HEK293 (cell line): ENCODE results near the gene ERGIC1.

Experiments used
- CTCF ChIA-PET: fragments of 350-600 bp; formaldehyde crosslinking; extraction: SDS; loops from one replicate; lab custom pipeline; 2021; ENCODE audit warnings: antibody characterized with exemption; lab: Yijun Ruan, JAX
- POLR2A ChIA-PET: fragments of 300-600 bp; formaldehyde crosslinking; extraction: SDS; loops from one replicate; lab custom pipeline; 2020; ENCODE audit warnings: antibody characterized with exemption, inconsistent platforms; lab: Yijun Ruan, JAX
- H3K27ac ChIP-seq: fragments of 200-500 bp; sonication (Bioruptor generic); 2 replicates; pipeline ENCODE4 v1.5.1; 2014; ENCODE audit warnings: low read depth, low read length, control low read depth, inconsistent platforms; ENCODE audit errors: extremely low read depth
- H3K36me3 ChIP-seq, 2 experiments: fragments of 200-500 bp in 1 of 2; sonication (Bioruptor generic) in 1 of 2; 1 replicate in 1 of 2; 2 replicates in 1 of 2; pipeline ENCODE4 v1.5.1; 2014 to 2017; ENCODE audit warnings: inconsistent platforms in 2 of 2, low read length in 2 of 2; ENCODE audit not compliant: control insufficient read depth in 2 of 2, insufficient read depth in 1 of 2
- H3K4me1 ChIP-seq: fragments of 200-500 bp; sonication (Bioruptor generic); 2 replicates; pipeline ENCODE4 v1.5.1; 2014; ENCODE audit warnings: mild to moderate bottlenecking, low read length, inconsistent platforms; ENCODE audit not compliant: control insufficient read depth, insufficient read depth
- H3K4me3 ChIP-seq: 2 replicates; pipeline ENCODE4 v1.5.1; 2011; ENCODE audit warnings: low read depth, mild to moderate bottlenecking, control low read depth, low read length, moderate library complexity
- H3K9me3 ChIP-seq: fragments of 200-500 bp; sonication (Bioruptor generic); 2 replicates; pipeline ENCODE4 v1.5.1; 2014; ENCODE audit warnings: low read depth, low read length, inconsistent platforms; ENCODE audit not compliant: control insufficient read depth, insufficient read depth
- BCL6B ChIP-seq: fragments of 450-650 bp; formaldehyde crosslinking; IDR thresholded peaks from 2 replicates; pipeline ENCODE4 v1.5.1; 2017; ENCODE audit warnings: missing biosample characterization, missing genetic modification characterization
- ELK4 ChIP-seq: IDR thresholded peaks from 2 replicates; pipeline ENCODE4 v1.6.1; 2011; ENCODE audit warnings: mild to moderate bottlenecking, low read depth, low read length, borderline replicate concordance
- KLF7 ChIP-seq: fragments of 450-650 bp; formaldehyde crosslinking; IDR thresholded peaks from 2 replicates; pipeline ENCODE4 v1.5.1; 2016; ENCODE audit warnings: missing biosample characterization, missing genetic modification characterization, borderline replicate concordance
- PRDM2 ChIP-seq: fragments of 450-650 bp; formaldehyde crosslinking; IDR thresholded peaks from 2 replicates; pipeline ENCODE4 v1.5.1; 2016; ENCODE audit warnings: missing biosample characterization, missing genetic modification characterization, borderline replicate concordance
- PRDM4 ChIP-seq: fragments of 450-650 bp; formaldehyde crosslinking; IDR thresholded peaks from 2 replicates; pipeline ENCODE4 v1.5.1; 2017; ENCODE audit warnings: missing biosample characterization, missing genetic modification characterization
- TRIM28 ChIP-seq: IDR thresholded peaks from 2 replicates; pipeline ENCODE4 v1.6.1; 2011; ENCODE audit warnings: low read length, control low read depth, borderline replicate concordance
- ZBTB1 ChIP-seq: fragments of 450-650 bp; formaldehyde crosslinking; IDR thresholded peaks from 2 replicates; pipeline ENCODE4 v1.5.1; 2016; ENCODE audit warnings: missing biosample characterization, missing genetic modification characterization
- ZNF157 ChIP-seq: fragments of 450-650 bp; formaldehyde crosslinking; IDR thresholded peaks from 2 replicates; pipeline ENCODE4 v1.5.1; 2016; ENCODE audit warnings: missing biosample characterization, missing genetic modification characterization
- ZNF175 ChIP-seq: fragments of 450-650 bp; formaldehyde crosslinking; IDR thresholded peaks from 2 replicates; pipeline ENCODE4 v1.5.1; 2016; ENCODE audit warnings: missing biosample characterization, missing genetic modification characterization
- ZNF19 ChIP-seq: fragments of 450-650 bp; formaldehyde crosslinking; IDR thresholded peaks from 2 replicates; pipeline ENCODE4; 2016; ENCODE audit warnings: missing biosample characterization, missing genetic modification characterization, low read depth
- ZNF404 ChIP-seq: fragments of 450-650 bp; formaldehyde crosslinking; IDR thresholded peaks from 2 replicates; pipeline ENCODE4 v1.5.1; 2017; ENCODE audit warnings: missing biosample characterization, missing genetic modification characterization
- ZNF510 ChIP-seq: fragments of 450-650 bp; formaldehyde crosslinking; IDR thresholded peaks from 2 replicates; pipeline ENCODE4 v1.5.1; 2018; ENCODE audit warnings: mild to moderate bottlenecking, missing genetic modification characterization, missing biosample characterization; ENCODE audit not compliant: insufficient replicate concordance
- ZNF624 ChIP-seq: fragments of 450-650 bp; formaldehyde crosslinking; IDR thresholded peaks from 2 replicates; pipeline ENCODE4 v1.5.1; 2017; ENCODE audit warnings: missing biosample characterization, missing genetic modification characterization
- ZNF645 ChIP-seq: fragments of 450-650 bp; formaldehyde crosslinking; IDR thresholded peaks from 2 replicates; pipeline ENCODE4; 2016; ENCODE audit warnings: missing biosample characterization, missing genetic modification characterization
- ZNF654 ChIP-seq: fragments of 450-650 bp; formaldehyde crosslinking; IDR thresholded peaks from 2 replicates; pipeline ENCODE4 v1.5.1; 2016; ENCODE audit warnings: low read depth, missing biosample characterization, missing genetic modification characterization
- ZNF658 ChIP-seq: fragments of 450-650 bp; formaldehyde crosslinking; IDR thresholded peaks from 2 replicates; pipeline ENCODE4; 2016; ENCODE audit warnings: missing biosample characterization, missing genetic modification characterization
- ZNF76 ChIP-seq: fragments of 450-650 bp; formaldehyde crosslinking; IDR thresholded peaks from 2 replicates; pipeline ENCODE4; 2016; ENCODE audit warnings: low read depth, missing biosample characterization, missing genetic modification characterization, borderline replicate concordance

The ERGIC1 gene

GRCh38 chr5:172973931-172974330 lies 139.9 kb downstream of the ERGIC1 start:
- Histone ChIP-seq H3K27ac (no peak overlapping the region), H3K4me3 (no peak overlapping the region), H3K4me1 (no peaks in the 10 kb centered on the region), H3K9me3 (no peaks in the 10 kb centered on the region), H3K36me3 (peaks cover 0 to 13% of the 10 kb centered on the region in 2 experiments; a peak in 1 of 3 replicates)
- ChIA-PET CTCF (interaction anchor here (0.5 to 1.6 kb wide), 4 partner anchors 10 to 267 kb away, joined by 3 to 7 read pairs (median 5); partner anchors contain the start of genes ATP6V0E1, BNIP1 and RPL26L1), POLR2A (interaction anchor here (1.3 kb wide), 1 partner anchor 15 kb away, joined by 5 read pairs; the partner anchor contains the start of gene RPL26L1)
- TF ChIP-seq ZNF175 (tag by site-specific recombination) = no peak

GRCh38 chr5:172975289-172975688 lies 141.2 kb downstream of the ERGIC1 start:
- no peak for TF ChIP-seq ZNF510 (tag by site-specific recombination)
- TF ChIP-seq ZNF645 (tag by site-specific recombination) = no peak
- TF ChIP-seq ELK4 = no peak
- no peak for TF ChIP-seq ZNF157 (tag by site-specific recombination)
- TF ChIP-seq KLF7 = no peak
- TF ChIP-seq TRIM28 = no peak
- no peak for TF ChIP-seq ZNF19 (tag by site-specific recombination)
- no peak for TF ChIP-seq PRDM2 (tag by site-specific recombination)
- TF ChIP-seq ZNF76 (tag by site-specific recombination) = no peak
- no peak for TF ChIP-seq ZNF658
- TF ChIP-seq ZNF624 (tag by site-specific recombination) = no peak
- no peak for TF ChIP-seq PRDM4 (tag by site-specific recombination)
- no peak for TF ChIP-seq BCL6B (tag by site-specific recombination)
- no peak for TF ChIP-seq ZNF404 (tag by site-specific recombination)
- TF ChIP-seq ZNF654 (tag by site-specific recombination) = no peak
- no peak for TF ChIP-seq ZBTB1 (tag by site-specific recombination)
- ChIA-PET CTCF (interaction anchor here (1.1 kb wide), 1 partner anchor 261 kb away, joined by 3 read pairs; no protein-coding TSS in a partner anchor), POLR2A (no interaction called here)
- Histone ChIP-seq H3K4me3 (no peak overlapping the region), H3K4me1 (no peaks in the 10 kb centered on the region), H3K36me3 (peaks cover 0 to under 1% of the 10 kb centered on the region in 2 experiments; a peak in 1 of 3 replicates), H3K27ac (no peak overlapping the region), H3K9me3 (no peaks in the 10 kb centered on the region)
